ENCODE measurements around the gene PLCB1. TPM values are rescaled to one million over a fixed set of nuclear protein-coding genes. Genes with fewer than 3 reads are reported as not detected.
"Not testable (repeated sequence)": the region's sequence is repeated elsewhere in the genome, so short reads cannot be mapped to it uniquely, and the experiment has no call there.

PLCB1 gene
- total RNA-seq, 2 experiments from 2014 or later, result 3.1 to 3.6 TPM

DNA sequence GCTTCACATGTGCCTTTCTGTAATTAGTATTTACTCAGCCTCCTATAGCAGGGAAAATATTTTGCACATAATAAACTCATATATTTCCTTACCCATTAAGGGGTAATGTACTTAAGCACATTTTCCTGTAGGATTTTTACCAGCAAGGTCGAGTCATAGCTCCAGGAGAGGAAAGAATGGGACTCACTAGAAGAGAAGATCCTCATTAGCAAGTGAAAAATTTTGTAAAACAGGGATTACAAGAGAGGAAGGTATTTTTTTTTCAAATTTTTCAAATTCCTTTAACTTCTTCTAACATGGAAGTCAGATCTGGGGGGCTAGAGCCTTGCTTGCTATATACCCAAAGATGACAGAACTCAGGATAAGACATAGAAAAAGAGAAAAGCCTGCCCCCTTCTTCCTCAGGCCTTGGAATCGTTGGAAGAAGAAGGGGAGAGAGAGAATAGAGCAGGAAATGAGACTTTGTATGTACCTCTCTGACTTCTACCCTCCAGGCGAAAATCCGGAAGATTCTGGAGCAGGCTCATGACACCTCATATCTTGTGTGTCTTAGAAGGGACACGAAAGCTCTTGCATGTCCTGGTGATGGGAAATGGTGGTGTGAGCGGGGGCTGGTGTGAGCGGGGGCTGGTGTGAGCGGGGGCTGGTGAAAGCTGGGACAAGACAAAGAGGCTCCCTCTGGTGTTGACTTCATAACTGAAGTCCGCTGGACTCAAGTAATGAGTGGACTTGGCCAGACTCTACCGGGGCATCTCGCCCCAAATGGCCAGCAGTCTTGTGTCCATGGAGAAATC lies 679.9 kb downstream of the PLCB1 start:
- CTCF ChIA-PET, result interaction anchor here (0.6 kb wide), 1 partner anchor 9 kb away, joined by 3 read pairs; no protein-coding TSS in a partner anchor
- TF ChIP-seq, protein P1, sequence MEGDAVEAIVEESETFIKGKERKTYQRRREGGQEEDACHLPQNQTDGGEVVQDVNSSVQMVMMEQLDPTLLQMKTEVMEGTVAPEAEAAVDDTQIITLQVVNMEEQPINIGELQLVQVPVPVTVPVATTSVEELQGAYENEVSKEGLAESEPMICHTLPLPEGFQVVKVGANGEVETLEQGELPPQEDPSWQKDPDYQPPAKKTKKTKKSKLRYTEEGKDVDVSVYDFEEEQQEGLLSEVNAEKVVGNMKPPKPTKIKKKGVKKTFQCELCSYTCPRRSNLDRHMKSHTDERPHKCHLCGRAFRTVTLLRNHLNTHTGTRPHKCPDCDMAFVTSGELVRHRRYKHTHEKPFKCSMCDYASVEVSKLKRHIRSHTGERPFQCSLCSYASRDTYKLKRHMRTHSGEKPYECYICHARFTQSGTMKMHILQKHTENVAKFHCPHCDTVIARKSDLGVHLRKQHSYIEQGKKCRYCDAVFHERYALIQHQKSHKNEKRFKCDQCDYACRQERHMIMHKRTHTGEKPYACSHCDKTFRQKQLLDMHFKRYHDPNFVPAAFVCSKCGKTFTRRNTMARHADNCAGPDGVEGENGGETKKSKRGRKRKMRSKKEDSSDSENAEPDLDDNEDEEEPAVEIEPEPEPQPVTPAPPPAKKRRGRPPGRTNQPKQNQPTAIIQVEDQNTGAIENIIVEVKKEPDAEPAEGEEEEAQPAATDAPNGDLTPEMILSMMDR (IDR thresholded peaks at IDR 0.05), result no peak
- no peaks in the 10 kb centered on the region for H3K9me3 Mint-ChIP-seq
- ATAC-seq (no peak), DNase-seq (no peak)
- H3K4me1 Mint-ChIP-seq (ENCODE audit: low read depth), result no peaks in the 10 kb centered on the region
- intact Hi-C loops (cut with micrococcal nuclease), result no loop called here
- H3K27me3 Mint-ChIP-seq, result no peaks in the 10 kb centered on the region
- POLR2A ChIA-PET, result no interaction called here
- H3K27ac Mint-ChIP-seq, result no peak overlapping the region
- no peaks in the 10 kb centered on the region for H3K36me3 Mint-ChIP-seq (ENCODE audit: low read depth)
- H3K4me3 Mint-ChIP-seq, result no peak overlapping the region

DNA sequence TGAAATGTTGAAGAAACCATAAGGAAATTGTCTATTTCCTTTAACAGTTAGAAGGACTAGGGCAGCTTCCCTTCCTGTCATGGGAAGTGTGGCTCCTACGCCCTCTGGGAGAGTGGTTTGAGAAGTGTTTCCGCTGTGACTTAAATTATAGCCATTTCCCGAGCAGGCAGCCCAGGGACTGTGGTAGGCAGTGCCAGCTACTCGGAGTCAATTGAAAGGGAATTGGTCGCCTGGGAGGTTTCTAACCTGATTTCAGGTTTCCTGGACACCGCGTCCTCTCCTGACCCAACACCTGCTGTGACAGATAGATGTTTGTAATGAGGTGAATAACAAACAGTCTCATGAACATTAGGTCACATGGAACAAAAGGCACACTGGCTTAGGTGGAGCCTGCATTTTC lies 680.8 kb downstream of the PLCB1 start:
- Mint-ChIP-seq H3K36me3 (ENCODE audit: low read depth) (no peaks in the 10 kb centered on the region), H3K4me3 (no peak overlapping the region), H3K27ac (no peak overlapping the region), H3K4me1 (ENCODE audit: low read depth) (no peaks in the 10 kb centered on the region), H3K9me3 (no peaks in the 10 kb centered on the region), H3K27me3 (no peaks in the 10 kb centered on the region)
- TF ChIP-seq, protein P1 (IDR thresholded peaks at IDR 0.05), result no peak
- POLR2A ChIA-PET, result no interaction called here
- intact Hi-C loops (cut with micrococcal nuclease), result no loop called here
- DNase-seq, result no peak
- CTCF ChIA-PET, result interaction anchor here (0.6 kb wide), 1 partner anchor 10 kb away, joined by 3 read pairs; no protein-coding TSS in a partner anchor
- no peak for ATAC-seq

DNA sequence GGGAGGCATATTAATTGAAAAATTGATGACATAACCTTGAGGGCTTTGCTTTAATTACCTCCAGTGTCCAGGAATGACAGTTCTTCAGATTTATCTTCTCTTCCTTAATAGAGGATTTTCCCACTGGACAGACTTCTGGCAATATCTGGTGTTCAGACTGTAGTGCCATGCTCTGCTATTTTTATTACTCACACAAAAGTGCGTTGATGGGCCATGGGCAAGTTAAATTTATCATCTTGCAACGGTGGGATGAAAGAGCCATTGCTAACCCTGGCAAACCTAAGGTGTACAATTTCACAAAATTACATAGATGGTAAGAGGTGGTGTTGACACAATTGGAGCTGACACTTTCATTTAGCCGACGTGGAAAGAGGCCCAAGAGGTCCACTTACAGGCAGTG lies 683.1 kb downstream of the PLCB1 start:
- DNase-seq (no peak), ATAC-seq (no peak)
- H3K27ac Mint-ChIP-seq, result no peak overlapping the region
- TF ChIP-seq, protein P1 (IDR thresholded peaks at IDR 0.05), result no peak
- no peaks in the 10 kb centered on the region for H3K4me1 Mint-ChIP-seq (ENCODE audit: low read depth)
- POLR2A ChIA-PET, result no interaction called here
- H3K9me3 Mint-ChIP-seq, result no peaks in the 10 kb centered on the region
- no peaks in the 10 kb centered on the region for H3K36me3 Mint-ChIP-seq (ENCODE audit: low read depth)
- CTCF ChIA-PET, result no interaction called here
- intact Hi-C loops (cut with micrococcal nuclease), result no loop called here
- no peak overlapping the region for H3K4me3 Mint-ChIP-seq
- peaks cover 1% of the 10 kb centered on the region for H3K27me3 Mint-ChIP-seq

DNA sequence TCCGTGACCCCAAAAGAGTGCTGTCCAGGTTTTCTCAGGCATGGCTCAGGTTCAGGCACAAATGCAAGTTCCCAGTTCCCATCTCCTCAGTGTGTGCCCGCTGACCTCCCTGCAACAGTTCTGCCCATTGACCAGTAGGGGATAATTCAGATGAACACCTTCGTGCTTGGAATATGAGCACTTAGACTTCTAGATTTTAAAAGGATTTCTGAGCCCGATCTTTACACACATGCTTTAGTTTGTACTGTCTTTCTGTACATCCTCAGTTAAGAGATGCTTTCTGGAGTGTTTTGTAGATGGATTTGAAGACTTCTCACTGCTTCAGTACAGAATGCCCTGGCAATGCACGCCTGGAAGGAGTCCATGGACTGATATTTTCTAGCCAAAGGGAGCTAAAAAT lies 697.2 kb downstream of the PLCB1 start:
- TF ChIP-seq, protein P1 (IDR thresholded peaks at IDR 0.05), result no peak
- Mint-ChIP-seq H3K4me1 (ENCODE audit: low read depth) (no peaks in the 10 kb centered on the region), H3K27me3 (no peaks in the 10 kb centered on the region), H3K4me3 (no peak overlapping the region), H3K9me3 (no peaks in the 10 kb centered on the region), H3K36me3 (ENCODE audit: low read depth) (no peaks in the 10 kb centered on the region), H3K27ac (no peak overlapping the region)
- ChIA-PET CTCF (interaction anchor here (1.3 kb wide), 1 partner anchor 24 kb away, joined by 7 read pairs; no protein-coding TSS in a partner anchor), POLR2A (no interaction called here)
- DNase-seq, result no peak
- no peak for ATAC-seq
- intact Hi-C loops (cut with micrococcal nuclease), result no loop called here

DNA sequence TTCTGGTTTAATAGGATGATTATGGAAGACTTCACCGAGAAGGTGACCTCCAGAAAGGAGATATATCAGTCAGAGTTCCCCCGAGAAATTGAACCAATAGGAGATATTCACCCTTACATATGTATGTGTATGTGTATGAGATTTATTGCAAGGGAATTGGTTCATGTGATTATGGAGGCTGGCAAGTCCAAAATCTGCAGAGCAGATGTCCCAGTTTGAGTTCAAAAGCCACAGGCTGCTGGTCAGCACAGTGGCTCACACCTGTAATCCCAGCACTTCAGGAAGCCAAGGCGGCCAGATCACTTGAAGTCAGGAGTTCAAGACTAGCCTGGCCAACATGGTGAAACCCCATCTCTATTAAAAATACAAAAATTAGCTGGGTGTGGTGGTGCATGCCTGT lies 702.2 kb downstream of the PLCB1 start:
- H3K27ac Mint-ChIP-seq; H3K27me3 Mint-ChIP-seq; POLR2A ChIA-PET; ATAC-seq; CTCF ChIA-PET; H3K9me3 Mint-ChIP-seq; H3K4me1 Mint-ChIP-seq (ENCODE audit: low read depth); intact Hi-C loops (cut with micrococcal nuclease); H3K36me3 Mint-ChIP-seq (ENCODE audit: low read depth); DNase-seq; H3K4me3 Mint-ChIP-seq: not testable (repeated sequence)
